GM12878 (cell line): ENCODE data around the gene CEP89. TPM values are rescaled to one million over a fixed set of nuclear protein-coding genes. Genes with fewer than 3 reads are reported as not detected.

Experiments used
- ATAC-seq: fragments of 200-7000 bp; cut with Tn5 transposase; 3 replicates; pipeline ENCODE4 v1.9.1; 2020; ENCODE audit warnings: mild to moderate bottlenecking, moderate library complexity
- BruUV-seq: library from RNA; stranded (reverse); fragments of 400-500 nt; replicated peaks from 2 replicates; lab custom pipeline; 2021; lab: Mats Ljungman, UMichigan
- CTCF ChIA-PET: fragments of 300-600 bp; sonication (Branson Sonifier 250); formaldehyde crosslinking; extraction: SDS; loops from one replicate; lab custom pipeline; 2021; ENCODE audit warnings: inconsistent platforms; lab: Yijun Ruan, JAX
- POLR2A ChIA-PET: fragments of 350-600 bp; formaldehyde crosslinking; extraction: SDS; loops from one replicate; lab custom pipeline; 2021; ENCODE audit warnings: inconsistent platforms; lab: Charles Lee
- RAD21 ChIA-PET: fragments of 300-600 bp; sonication (Branson Sonifier 250); formaldehyde crosslinking; loops from one replicate; lab custom pipeline; 2023; ENCODE audit warnings: antibody characterized with exemption; ENCODE audit not compliant: unreplicated experiment; lab: Charles Lee
- SMC1A ChIA-PET: fragments of 300-600 bp; sonication (Branson Sonifier 250); formaldehyde crosslinking; loops from one replicate; lab custom pipeline; 2023; ENCODE audit not compliant: unreplicated experiment, uncharacterized antibody; lab: Charles Lee
- DNase-seq: peaks from one replicate; pipeline ENCODE4 v3.0.0-alpha.2; 2011; ENCODE audit warnings: low read depth, low spot score
- FAIRE-seq: peaks from 3 replicates; lab custom pipeline; 2011; peaks lifted over from hg19 to GRCh38; lab: Jason Lieb, UNC
- H2AFZ ChIP-seq: 2 replicates; pipeline ENCODE4 v1.6.0; 2011; ENCODE audit warnings: low read depth, low read length, control low read depth; ENCODE audit not compliant: control insufficient read depth
- H3K27ac ChIP-seq: 2 replicates; pipeline ENCODE4 v1.5.1; 2011; ENCODE audit warnings: control low read depth; ENCODE audit not compliant: control insufficient read depth, insufficient read depth
- H3K27me3 ChIP-seq, 2 experiments: replicated peaks in 1 of 2; 2 replicates each; pipeline versions ENCODE4 v1.6.0 to v1.6.1; 2011; ENCODE audit warnings: low read length in 1 of 2; ENCODE audit not compliant: control insufficient read depth in 2 of 2, insufficient read depth in 2 of 2
- H3K36me3 ChIP-seq, 2 experiments: 2 replicates each; pipeline ENCODE4 v1.5.1; 2011; ENCODE audit warnings: low read length in 1 of 2; ENCODE audit not compliant: control insufficient read depth in 2 of 2, insufficient read depth in 2 of 2
- H3K4me1 ChIP-seq: 2 replicates; pipeline ENCODE4 v1.6.1; 2011; ENCODE audit warnings: mild to moderate bottlenecking, low read length, moderate library complexity, mixed read lengths; ENCODE audit not compliant: control insufficient read depth, insufficient read depth
- H3K4me2 ChIP-seq: 2 replicates; pipeline ENCODE4 v1.6.0; 2011; ENCODE audit warnings: control low read depth; ENCODE audit not compliant: control insufficient read depth, insufficient read depth
- H3K4me3 ChIP-seq: fragments of 200-600 bp; sonication (generic); 2 replicates; pipeline ENCODE4 v1.5.1; 2016
- H3K79me2 ChIP-seq: 2 replicates; pipeline ENCODE4 v1.6.0; 2011; ENCODE audit warnings: low read length; ENCODE audit not compliant: control insufficient read depth, insufficient read depth
- H3K9ac ChIP-seq: 2 replicates; pipeline ENCODE4 v1.8.0; 2011; ENCODE audit warnings: low read length, control low read depth, mixed read lengths; ENCODE audit not compliant: control insufficient read depth, insufficient read depth
- H3K9me3 ChIP-seq: replicated peaks from 3 replicates; pipeline ENCODE4 v1.5.1; 2011; ENCODE audit warnings: mild to moderate bottlenecking, low read length; ENCODE audit not compliant: control insufficient read depth, insufficient read depth
- H4K20me1 ChIP-seq: 2 replicates; pipeline ENCODE4 v1.6.0; 2011; ENCODE audit not compliant: control insufficient read depth, insufficient read depth
- CBFB ChIP-seq: IDR thresholded peaks from 2 replicates; pipeline ENCODE4 v1.6.1; 2016; ENCODE audit warnings: antibody characterized with exemption, low read depth
- CEBPZ ChIP-seq: fragments of 150-350 bp; IDR thresholded peaks from 2 replicates; pipeline ENCODE4 v1.6.1; 2016; ENCODE audit warnings: low read depth, low read length
- EP300 ChIP-seq, 2 experiments: fragments of 150-350 bp in 1 of 2; IDR thresholded peaks; 2 replicates each; pipeline ENCODE4 v1.6.1; 2011 to 2012; ENCODE audit warnings: low read depth in 2 of 2, low read length in 2 of 2, borderline replicate concordance in 1 of 2, improper control_type of control experiment in 1 of 2, inconsistent platforms in 1 of 2; ENCODE audit not compliant: control insufficient read depth in 1 of 2
- HDAC6 ChIP-seq: fragments of 200-600 bp; sonication (generic); IDR thresholded peaks from one replicate; pipeline ENCODE4 v1.8.0; 2017; ENCODE audit warnings: antibody characterized with exemption; ENCODE audit not compliant: unreplicated experiment
- KLF5 ChIP-seq: fragments of 450-650 bp; IDR thresholded peaks from 2 replicates; pipeline ENCODE4 v1.6.1; 2014; ENCODE audit warnings: mild to moderate bottlenecking; ENCODE audit not compliant: partially characterized antibody
- MYB ChIP-seq: fragments of 150-350 bp; IDR thresholded peaks from 2 replicates; pipeline ENCODE4 v1.6.1; 2014; ENCODE audit warnings: mild to moderate bottlenecking, low read depth, low read length, borderline replicate concordance
- NBN ChIP-seq: fragments of 450-650 bp; IDR thresholded peaks from 2 replicates; pipeline ENCODE4 v1.6.1; 2016
- NKRF ChIP-seq: fragments of 450-650 bp; conservative IDR thresholded peaks from 2 replicates; pipeline ENCODE4 v1.6.1; 2017; ENCODE audit warnings: mild to moderate bottlenecking, moderate library complexity
- NR2C2 ChIP-seq: IDR thresholded peaks from 2 replicates; pipeline ENCODE4 v1.6.1; 2011; ENCODE audit warnings: borderline replicate concordance, low read depth; ENCODE audit not compliant: control insufficient read depth, insufficient read length
- PAX8 ChIP-seq: fragments of 450-650 bp; IDR thresholded peaks from 2 replicates; pipeline ENCODE4 v1.6.1; 2017; ENCODE audit warnings: mild to moderate bottlenecking, moderate library complexity
- POLR2A ChIP-seq: IDR thresholded peaks from 2 replicates; pipeline ENCODE4 v1.6.1; 2011; ENCODE audit warnings: low read depth, mild to moderate bottlenecking, low read length
- RAD21 ChIP-seq: IDR thresholded peaks from 2 replicates; pipeline ENCODE4 v1.6.1; 2011; ENCODE audit warnings: mild to moderate bottlenecking, low read depth, low read length, moderate library complexity; ENCODE audit not compliant: insufficient read depth
- RAD51 ChIP-seq: fragments of 450-650 bp; IDR thresholded peaks from 2 replicates; pipeline ENCODE4 v1.6.1; 2016; ENCODE audit warnings: moderate library complexity, mild to moderate bottlenecking, inconsistent platforms
- STAT3 ChIP-seq: IDR thresholded peaks from 2 replicates; pipeline ENCODE4 v1.6.1; 2011; ENCODE audit warnings: low read depth, low read length, improper control_type of control experiment
- TAF1 ChIP-seq: IDR thresholded peaks from 2 replicates; pipeline ENCODE4 v1.6.1; 2011; ENCODE audit warnings: mild to moderate bottlenecking, low read depth, low read length, borderline replicate concordance
- WGBS: methylation state at CpG from one replicate; pipeline ENCODE4 v1.1.6; 2016; ENCODE audit warnings: low lambda C conversion rate; ENCODE audit not compliant: insufficient replicate concordance, insufficient coverage; ENCODE audit errors: missing lambda C conversion rate; 5-methylcytosine and 5-hydroxymethylcytosine counted together
- in situ Hi-C: fragments of 300-500 bp; cut with MboI; formaldehyde crosslinking; loops from 9 replicates; pipeline ENCODE4 v1.14.3; 2018; ENCODE audit warnings: mixed read lengths
- intact Hi-C: fragments of 100-400 bp; cut with micrococcal nuclease; formaldehyde crosslinking; loops from one replicate; pipeline ENCODE4 v1.14.2; 2022; ENCODE audit not compliant: unreplicated experiment
- polyA plus RNA-seq, 11 experiments: library from polyadenylated mRNA; depleted of rRNA in 4 of 11; unstranded in 6 of 11; stranded (reverse) in 5 of 11; fragments of >200 nt; fragmentation: Nextera tagmentation in 4 of 11; fragmentation: Illumina TruSeq in 1 of 11; extraction: Ambion mirVana in 4 of 11; extraction: Trizol in 1 of 11; gene quantifications; 1 replicate in 1 of 11; 2 replicates in 10 of 11; pipeline versions ENCODE4 v1.2.1 to v1.2.3, GENCODE V29; 2011 to 2016; ENCODE audit warnings: inconsistent platforms in 2 of 11, missing spikeins in 2 of 11, low read depth in 1 of 11
- total RNA-seq, 4 experiments: library from RNA; depleted of rRNA in 3 of 4; stranded (reverse); fragments of >200 nt in 3 of 4; fragmentation: Illumina TruSeq in 1 of 4; extraction: Trizol in 1 of 4; gene quantifications; 2 replicates each; pipeline versions ENCODE4 v1.2.1 to v1.2.3, GENCODE V29; 2013 to 2021
- TF ChIP-seq, protein P1 (sequence below): fragments of 450-650 bp; IDR thresholded peaks from 2 replicates; pipeline ENCODE4 v1.6.1; 2016; ENCODE audit warnings: mild to moderate bottlenecking

CEP89 gene
- total and polyA plus RNA-seq, 10 of the 15 experiments (the other 5 are each of a cell fraction or from before 2014, with no cell fraction given): 6.0 to 19.3 (median 10.2) TPM

DNA sequence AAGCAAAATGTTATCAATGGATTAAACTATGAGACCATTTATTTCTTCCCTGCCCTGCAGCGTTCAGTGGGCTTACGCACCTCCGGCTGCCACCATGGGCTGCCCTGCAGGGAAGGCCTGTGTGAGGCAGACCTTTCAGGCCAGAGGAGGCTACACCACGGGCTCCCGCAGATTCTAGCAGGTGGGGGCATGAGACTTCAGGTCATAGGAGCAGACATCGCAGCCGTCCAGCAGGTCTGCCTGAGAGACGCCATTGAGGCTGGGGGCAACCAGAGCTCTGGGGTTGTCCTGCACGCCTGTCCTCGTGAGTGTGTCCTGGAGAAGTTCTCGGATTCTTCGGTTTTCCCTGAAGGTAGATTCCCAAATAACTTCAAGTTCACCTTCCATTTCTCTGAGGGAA, 92.8 kb downstream of the CEP89 start:
- Histone ChIP-seq H2AFZ (no peak overlapping the region), H3K27ac (no peak overlapping the region), H4K20me1 (no peaks in the 10 kb centered on the region), H3K4me2 (no peak overlapping the region), H3K79me2 (no peaks in the 10 kb centered on the region), H3K36me3 (no peaks in the 10 kb centered on the region), H3K4me1 (no peaks in the 10 kb centered on the region), H3K27me3 (no peaks in the 10 kb centered on the region), H3K4me3 (no peak overlapping the region), H3K9me3 (no peaks in the 10 kb centered on the region), H3K9ac (no peak overlapping the region)
- FAIRE-seq (no peak), DNase-seq (no peak), ATAC-seq (no peak)
- no TSS peak for BruUV-seq
- RAD21 ChIA-PET: no interaction called here
- SMC1A ChIA-PET: no interaction called here
- TF ChIP-seq, protein P1, sequence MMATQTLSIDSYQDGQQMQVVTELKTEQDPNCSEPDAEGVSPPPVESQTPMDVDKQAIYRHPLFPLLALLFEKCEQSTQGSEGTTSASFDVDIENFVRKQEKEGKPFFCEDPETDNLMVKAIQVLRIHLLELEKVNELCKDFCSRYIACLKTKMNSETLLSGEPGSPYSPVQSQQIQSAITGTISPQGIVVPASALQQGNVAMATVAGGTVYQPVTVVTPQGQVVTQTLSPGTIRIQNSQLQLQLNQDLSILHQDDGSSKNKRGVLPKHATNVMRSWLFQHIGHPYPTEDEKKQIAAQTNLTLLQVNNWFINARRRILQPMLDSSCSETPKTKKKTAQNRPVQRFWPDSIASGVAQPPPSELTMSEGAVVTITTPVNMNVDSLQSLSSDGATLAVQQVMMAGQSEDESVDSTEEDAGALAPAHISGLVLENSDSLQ: no peak
- no peak for TF ChIP-seq POLR2A
- TF ChIP-seq EP300 (IDR thresholded peaks at IDR 0.05; ENCODE audit: borderline replicate concordance in 1 of 2, control insufficient read depth in 1 of 2, low read depth in 2 of 2, low read length in 2 of 2): no peak
- no peak for TF ChIP-seq RAD51
- TF ChIP-seq RAD21: no peak
- no peak for TF ChIP-seq STAT3
- TF ChIP-seq CEBPZ: no peak
- no peak for TF ChIP-seq NKRF
- no peak for TF ChIP-seq PAX8
- no peak for TF ChIP-seq MYB
- no peak for TF ChIP-seq KLF5
- no peak for TF ChIP-seq HDAC6
- TF ChIP-seq NBN: no peak
- TF ChIP-seq NR2C2: no peak
- no peak for TF ChIP-seq TAF1
- TF ChIP-seq CBFB: no peak
- intact Hi-C loops (no loop called here), in situ Hi-C loops (no loop called here)
- POLR2A ChIA-PET: no interaction called here
- CTCF ChIA-PET: no interaction called here
- 92% methylated on average over 12 of the region's 12 CpGs for WGBS
